ENCODE measurements around the gene PMEL. TPM values are rescaled to one million over a fixed set of nuclear protein-coding genes. Genes with fewer than 3 reads are reported as not detected.

Gene PMEL
- total and polyA plus RNA-seq, 9 of the 15 experiments (the other 6 are each of a cell fraction or from before 2014, with no cell fraction given): 0.36 to 2.0 (median 0.98) TPM

GRCh38 chr12:55908726-55909512 lies 56.9 kb downstream of the PMEL start (continued):
- TF ChIP-seq MIER1 (IDR thresholded peaks at IDR 0.05; ENCODE audit: low read depth) (peak; percentile 19; the same call in 1 of the 2 replicates), IFI16 (CRISPR knock-in tag; IDR thresholded peaks at IDR 0.05) (no peak), ZC3H8 (IDR thresholded peaks at IDR 0.05) (0 out of 2 replicates have a peak, but pooled peaks have one; percentile 40), PREB (CRISPR knock-in tag; IDR thresholded peaks at IDR 0.05) (no peak), HDAC3 (IDR thresholded peaks at IDR 0.05; ENCODE audit: borderline replicate concordance, partially characterized antibody) (no peak), ZNF830 (CRISPR knock-in tag; IDR thresholded peaks at IDR 0.05) (no peak), ARID1B (IDR thresholded peaks at IDR 0.05) (0 out of 2 replicates have a peak, but pooled peaks have one; percentile 26), GATAD2A (IDR thresholded peaks at IDR 0.05) (no peak), MLLT1 (IDR thresholded peaks at IDR 0.05) (0 out of 4 replicates have a peak, but pooled peaks of 1 of the 2 experiments have one; percentile 37), ARHGAP35 (IDR thresholded peaks at IDR 0.05; ENCODE audit: partially characterized antibody) (peak; percentile 30), SIRT6 (IDR thresholded peaks at IDR 0.05; ENCODE audit: low read depth, low read length) (no peak), ZBTB34 (CRISPR knock-in tag; IDR thresholded peaks at IDR 0.05) (no peak), MED1 (CRISPR knock-in tag; IDR thresholded peaks at IDR 0.05; ENCODE audit: borderline replicate concordance) (no peak), CLOCK (CRISPR knock-in tag; IDR thresholded peaks at IDR 0.05; ENCODE audit: borderline replicate concordance) (no peak), E2F1 (CRISPR knock-in tag; IDR thresholded peaks at IDR 0.05) (no peak), ELF4 (CRISPR knock-in tag; IDR thresholded peaks at IDR 0.05) (0 out of 2 replicates have a peak, but pooled peaks have one; percentile 27), NFIC (IDR thresholded peaks at IDR 0.05) (no peak), SMARCA4 (IDR thresholded peaks at IDR 0.05) (0 out of 2 replicates have a peak, but pooled peaks have one; percentile 22), DPF2 (IDR thresholded peaks at IDR 0.05) (peak; percentile 26; the same call in 1 of the 2 replicates), TCF3 (CRISPR knock-in tag; IDR thresholded peaks at IDR 0.05) (peak; percentile 21; the same call in 1 of the 2 replicates), ZNF695 (CRISPR knock-in tag; IDR thresholded peaks at IDR 0.05) (no peak), ZNF347 (CRISPR knock-in tag; IDR thresholded peaks at IDR 0.05; ENCODE audit: low read depth) (no peak)
